DMS 273 (cell line): ENCODE data around the gene SUV39H2.
"Not testable (repeated sequence)": the region's sequence is repeated elsewhere in the genome, so short reads cannot be mapped to it uniquely, and the experiment has no call there.

ENCODE experiments used
- DNase-seq: peaks from one replicate; lab custom pipeline; 2025; ENCODE audit not compliant: unreplicated experiment; lab: John Stamatoyannopoulos, UW

The SUV39H2 gene

DNA sequence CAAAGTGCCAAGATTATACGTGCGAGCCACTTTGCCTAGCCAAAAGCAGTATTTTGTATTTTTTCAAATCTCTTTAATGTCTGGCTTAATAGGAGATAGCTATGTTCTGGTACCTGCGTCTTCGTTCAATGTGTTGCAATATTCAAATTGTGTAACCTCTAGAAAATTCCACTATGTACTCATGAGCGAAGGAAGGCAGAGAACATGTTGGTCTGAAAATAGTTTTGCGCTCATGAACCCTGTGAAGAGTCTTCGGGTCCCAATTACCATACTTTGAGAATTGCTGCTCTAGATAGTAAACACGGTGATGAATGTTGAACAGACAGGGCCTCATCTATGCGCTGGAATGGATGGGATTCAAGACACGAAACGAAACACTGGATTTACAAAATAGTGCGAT is 2.7 kb upstream of the SUV39H2 start:
- no peak for DNase-seq

GRCh38 chr10:14876764-14877163 is 1.9 kb upstream of the SUV39H2 start:
- no peak for DNase-seq

GRCh38 chr10:14879124-14879927 is 660 bp downstream of the SUV39H2 start:
- peak; percentile 64 for DNase-seq

- DNase-seq: peak; percentile 19
These were observed 1.2 kb downstream of the SUV39H2 start for GRCh38 chr10:14879928-14880193.

DNA sequence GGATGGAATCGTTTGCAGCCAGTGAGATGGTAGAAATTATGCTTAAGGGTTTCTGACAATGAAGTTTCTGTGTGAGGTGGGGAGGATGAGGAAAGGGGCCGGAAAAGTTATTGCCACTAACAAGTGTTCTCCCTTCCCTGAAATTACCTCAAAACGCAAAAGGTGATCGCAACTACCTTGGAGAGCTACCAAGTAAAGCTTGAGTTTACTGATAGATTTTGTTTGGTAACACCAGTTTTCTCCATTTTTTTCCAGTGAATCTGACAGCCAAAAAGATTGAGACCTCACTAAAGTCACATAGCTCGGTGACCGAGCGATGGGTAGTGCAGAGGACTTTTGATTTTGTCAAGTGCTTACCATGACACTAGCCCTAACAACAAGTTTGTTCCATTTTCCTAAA is 1.6 kb downstream of the SUV39H2 start:
- DNase-seq: peak; percentile 19

DNA sequence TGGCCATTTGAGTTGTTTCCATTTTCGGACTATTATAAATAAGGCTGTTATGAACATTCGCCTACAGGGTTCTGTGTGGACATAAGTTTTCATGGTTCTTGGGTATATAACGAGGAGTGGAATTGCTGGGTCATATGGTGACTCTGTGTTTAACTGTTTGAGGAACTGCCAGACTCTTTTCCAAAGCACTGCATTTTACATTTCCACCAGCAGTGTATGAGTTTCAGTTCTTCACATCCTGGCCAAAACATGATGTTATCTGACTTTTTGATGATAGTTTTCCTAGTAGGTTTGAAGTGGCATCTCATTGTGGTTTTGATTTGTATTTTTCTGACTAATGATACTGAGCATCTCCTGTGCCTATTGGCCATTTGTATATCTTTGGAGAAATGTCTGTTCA is 5.4 kb downstream of the SUV39H2 start:
- no peak for DNase-seq

DNA sequence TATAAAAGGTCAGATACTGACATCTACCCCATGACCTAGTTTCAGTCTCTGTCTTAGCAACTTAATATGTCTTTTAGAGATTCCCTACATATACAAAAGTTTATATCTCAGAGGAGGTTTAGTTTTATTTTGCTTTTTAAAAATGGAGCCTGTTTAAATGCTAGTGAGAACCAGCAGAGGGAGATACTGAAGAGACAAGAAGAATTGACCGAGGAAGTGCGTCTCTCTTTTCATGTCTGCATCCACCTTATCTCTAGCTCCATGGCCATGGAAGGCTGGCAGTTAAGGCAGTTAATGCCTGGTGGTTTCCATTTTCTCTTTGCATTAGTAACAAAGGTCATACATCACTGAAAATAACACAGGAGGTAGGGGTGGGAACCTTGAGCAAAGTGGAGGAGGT is 10.7 kb downstream of the SUV39H2 start:
- no peak for DNase-seq

GRCh38 chr10:14891151-14891550 is 12.5 kb downstream of the SUV39H2 start:
- DNase-seq: no peak

- peak; percentile 30 for DNase-seq
These were observed 25.7 kb downstream of the SUV39H2 start for GRCh38 chr10:14904316-14904732.

- DNase-seq: no peak
These were observed 26.2 kb downstream of the SUV39H2 start for GRCh38 chr10:14904864-14905263.

DNA sequence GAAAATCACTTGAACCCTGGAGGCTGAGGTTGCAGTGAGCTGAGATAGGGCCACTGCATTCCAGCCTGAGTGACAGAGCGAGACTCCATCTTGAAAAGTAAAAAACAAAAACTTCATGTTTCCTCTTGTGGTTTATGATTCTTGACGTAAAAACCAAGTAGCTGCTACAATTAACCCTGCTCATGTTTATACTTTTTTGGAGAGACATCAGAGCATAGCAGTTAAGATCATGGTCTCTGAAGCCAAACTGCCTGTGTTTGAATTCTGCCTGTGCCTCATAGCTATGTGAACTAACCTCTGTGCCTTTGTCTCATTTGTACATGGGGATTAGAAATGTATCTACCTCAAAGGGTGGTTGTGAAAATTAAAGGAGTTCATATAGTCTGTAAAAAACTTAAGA is 27.2 kb downstream of the SUV39H2 start:
- no peak for DNase-seq

DNA sequence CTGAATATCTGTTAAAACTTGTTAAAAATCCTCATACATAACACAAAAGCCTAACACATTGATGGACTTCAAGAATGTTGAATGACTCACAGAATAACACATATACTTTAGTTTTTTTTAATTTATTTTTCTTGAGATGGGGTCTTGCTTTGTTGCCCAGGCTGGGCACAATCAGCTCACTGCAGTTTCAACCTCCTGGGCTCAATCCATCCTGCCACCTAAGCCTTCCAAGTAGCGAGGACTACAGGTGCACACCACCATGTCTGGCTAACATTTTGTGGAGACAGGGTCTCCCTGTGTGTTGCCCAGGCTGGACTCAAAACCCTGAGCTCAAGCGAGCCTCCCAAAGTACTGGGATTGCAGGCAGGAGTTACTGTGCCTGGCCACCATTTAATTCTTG is 28.1 kb downstream of the SUV39H2 start:
- DNase-seq: no peak

DNA sequence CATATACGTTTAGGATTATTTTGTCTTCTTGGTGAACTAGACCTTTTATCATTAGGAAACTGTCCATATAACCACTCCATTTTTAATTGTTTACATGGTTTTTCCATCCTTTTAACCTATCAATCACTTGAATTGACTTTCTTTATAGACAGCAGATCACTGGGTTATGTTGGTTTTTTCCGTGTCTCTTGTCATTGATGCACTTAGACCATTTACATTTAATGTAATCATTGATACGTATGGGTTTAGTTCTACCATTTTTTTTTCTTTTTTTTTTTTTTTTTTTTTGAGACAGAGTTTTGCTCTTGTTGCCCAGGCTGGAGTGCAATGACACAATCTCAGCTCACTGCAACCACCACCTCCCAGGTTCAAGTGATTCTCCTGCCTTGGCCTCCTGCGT is 28.9 kb downstream of the SUV39H2 start:
- not testable (repeated sequence) for DNase-seq

DNA sequence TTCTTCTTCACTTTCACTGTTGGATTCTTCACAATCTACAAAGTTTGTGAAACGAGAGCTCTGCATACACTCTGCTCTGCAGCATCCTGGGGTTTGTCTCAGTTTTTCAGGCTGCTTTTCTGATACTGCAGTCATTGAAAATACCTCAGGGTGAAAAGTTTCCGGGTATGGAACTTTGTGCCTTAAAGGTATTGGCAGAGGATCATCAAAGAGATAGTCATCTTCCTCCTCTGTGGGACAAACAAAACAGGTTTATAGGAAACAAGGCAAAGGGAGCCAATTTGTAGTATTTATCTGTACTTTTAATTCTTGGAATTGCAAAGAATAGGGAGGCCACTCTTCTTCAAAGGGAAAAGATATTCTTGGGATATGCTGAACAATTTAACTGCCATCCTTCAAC is 30.4 kb downstream of the SUV39H2 start:
- DNase-seq: no peak

DNA sequence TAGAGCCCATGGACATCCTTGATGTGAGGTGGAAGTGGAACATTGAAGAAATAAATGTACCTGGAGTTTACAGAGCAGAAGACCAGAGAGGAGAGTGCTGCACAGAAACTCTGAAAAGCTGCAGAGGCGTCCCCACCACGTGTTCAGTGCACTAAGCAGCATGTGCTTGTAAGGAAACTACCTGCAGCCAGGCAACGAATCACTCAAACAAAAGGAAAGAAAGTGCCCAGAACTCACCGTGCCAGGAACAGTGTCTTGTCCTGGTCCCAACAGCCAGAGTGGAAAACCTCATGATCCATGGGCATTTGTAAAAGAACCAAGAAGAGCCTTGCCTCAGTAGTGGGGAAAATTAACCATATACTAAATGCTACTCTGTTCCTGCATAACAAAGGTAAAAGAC is 32.3 kb downstream of the SUV39H2 start:
- DNase-seq: no peak

DNA sequence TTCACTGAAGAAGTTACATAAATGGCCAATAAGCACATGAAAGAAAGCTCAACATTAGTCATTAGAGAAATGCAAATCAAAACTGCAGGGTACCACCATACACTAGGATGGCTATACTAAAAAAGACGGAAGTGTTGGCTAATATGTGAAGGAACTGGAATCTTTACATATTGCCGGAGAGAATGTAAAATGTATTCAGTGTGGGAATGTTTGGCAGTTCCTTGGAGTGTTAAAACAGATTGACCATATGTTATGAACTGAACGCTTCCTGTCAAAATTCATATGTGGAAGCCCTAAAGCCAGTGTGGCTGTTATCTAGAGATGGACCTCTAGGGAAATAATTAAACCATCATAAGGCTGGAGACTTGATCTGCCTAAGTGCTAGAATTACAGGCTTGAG is 33.1 kb downstream of the SUV39H2 start:
- no peak for DNase-seq

- DNase-seq: no peak
These were observed 37.9 kb downstream of the SUV39H2 start for GRCh38 chr10:14916600-14916999.

DNA sequence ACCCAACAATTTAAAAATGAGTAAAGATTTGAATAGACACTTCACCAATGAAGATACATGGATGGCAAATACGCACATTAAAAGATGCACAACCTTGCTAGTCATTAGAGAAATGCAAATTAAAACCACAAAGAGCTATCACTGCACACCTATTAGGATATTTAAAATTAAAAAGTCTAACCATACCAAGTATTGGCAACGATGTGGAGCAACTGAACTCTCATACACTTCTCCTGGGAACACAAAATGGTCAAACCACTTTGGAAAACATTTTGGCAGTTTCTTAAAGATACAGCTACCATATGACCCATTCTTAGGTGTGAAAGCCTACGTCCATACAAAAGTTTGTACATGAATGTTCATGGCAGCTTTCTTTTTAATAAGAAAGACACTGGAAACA is 39.2 kb downstream of the SUV39H2 start:
- no peak for DNase-seq

GRCh38 chr10:14918964-14919363 is 40.3 kb downstream of the SUV39H2 start:
- no peak for DNase-seq

DNA sequence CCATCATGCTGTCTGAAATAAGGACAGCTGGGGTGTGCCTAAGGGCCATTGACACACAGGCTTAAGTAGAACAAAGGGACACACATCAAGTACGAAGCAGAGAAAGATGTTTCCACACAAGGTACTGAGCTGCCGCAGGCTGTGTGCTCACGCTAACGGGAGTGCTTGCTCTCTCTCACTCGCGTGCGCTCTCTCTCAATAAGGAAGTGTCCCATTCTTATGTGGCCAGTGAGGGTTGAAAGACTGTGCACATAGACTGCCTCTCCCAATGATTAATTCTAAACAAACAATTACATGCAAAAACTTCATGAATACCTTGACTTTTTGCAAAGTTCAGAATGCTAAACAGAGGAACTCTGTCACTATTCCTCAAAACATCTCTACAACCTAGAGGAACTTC is 45.3 kb downstream of the SUV39H2 start:
- no peak for DNase-seq

DNA sequence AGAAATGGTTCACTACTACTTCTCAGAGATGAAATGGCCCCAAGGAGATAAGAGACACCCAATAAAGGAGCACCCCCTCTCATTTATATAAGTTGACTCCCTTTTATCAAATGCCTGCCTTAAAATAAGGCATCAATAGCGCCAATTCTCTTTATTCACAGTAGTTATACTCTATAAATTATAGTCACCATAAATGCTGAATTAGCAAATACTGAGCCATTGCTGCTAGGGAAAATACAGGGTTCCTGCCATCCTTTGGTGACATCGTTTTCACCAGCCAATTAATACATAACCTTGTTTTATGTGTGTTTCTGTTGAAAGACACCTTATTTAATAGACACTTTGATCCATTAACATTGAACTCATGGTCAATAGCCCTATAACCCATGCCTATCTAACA is 46.6 kb downstream of the SUV39H2 start:
- no peak for DNase-seq

GRCh38 chr10:14926061-14926470 is 47.4 kb downstream of the SUV39H2 start:
- DNase-seq: no peak

DNA sequence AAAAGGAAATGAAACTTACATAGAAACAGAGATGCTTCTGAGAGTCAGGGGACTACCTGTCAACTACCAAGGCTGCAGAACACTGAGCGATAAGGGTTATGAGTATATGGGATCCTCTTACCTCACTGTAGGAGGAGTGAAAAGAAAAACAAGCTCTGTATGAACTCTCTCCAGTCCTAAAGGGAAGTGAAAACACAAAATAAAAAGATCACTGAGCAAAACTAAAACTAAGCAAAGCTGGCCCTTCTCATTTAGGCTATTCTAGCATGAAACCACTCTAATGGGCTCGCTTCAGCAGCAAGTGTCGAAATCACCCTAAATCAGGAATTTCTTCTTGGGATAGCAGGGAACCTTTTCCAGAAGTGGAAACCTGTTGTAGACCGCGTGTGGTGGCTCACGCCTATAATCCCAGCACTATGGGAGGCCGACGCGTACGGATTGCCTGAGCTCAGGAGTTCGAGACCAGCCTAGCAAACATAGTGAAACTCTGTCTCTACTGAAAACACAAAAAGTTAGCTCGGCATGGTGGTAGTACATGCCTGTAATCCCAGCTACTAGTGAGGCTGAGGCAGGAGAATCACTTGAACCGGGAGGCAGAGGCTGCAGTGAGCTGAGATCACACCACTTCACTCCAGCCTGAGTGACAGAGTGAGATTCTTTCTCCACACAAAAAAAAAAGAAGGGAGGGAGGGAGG is 48.2 kb downstream of the SUV39H2 start:
- DNase-seq: no peak
